HEK293T (cell line): Measurements from ENCODE around the gene ZNF684.
A peak's percentile ranks its signal among the peaks of the same experiment; 100 is the strongest.
"Not testable (repeated sequence)": the region's sequence is repeated elsewhere in the genome, so short reads cannot be mapped to it uniquely, and the experiment has no call there.

Experiments used
- CTCF ChIA-PET: fragments of 350-600 bp; formaldehyde crosslinking; extraction: SDS; loops from one replicate; lab custom pipeline; 2021; ENCODE audit warnings: antibody characterized with exemption, inconsistent platforms; lab: Yijun Ruan, JAX
- POLR2A ChIA-PET: fragments of 350-600 bp; formaldehyde crosslinking; extraction: SDS; loops from one replicate; lab custom pipeline; 2020; ENCODE audit warnings: antibody characterized with exemption, inconsistent platforms; lab: Yijun Ruan, JAX
- DNase-seq: peaks from one replicate; pipeline ENCODE4 v3.0.0; 2012; ENCODE audit warnings: mixed read lengths; ENCODE audit errors: extremely low spot score
- ARNT ChIP-seq: fragments of 450-650 bp; IDR thresholded peaks from 2 replicates; pipeline ENCODE4 v1.6.1; 2017; ENCODE audit warnings: mild to moderate bottlenecking
- BHLHE40 ChIP-seq: fragments of 450-650 bp; IDR thresholded peaks from 2 replicates; pipeline ENCODE4 v1.6.1; 2016; ENCODE audit warnings: mild to moderate bottlenecking, moderate library complexity, borderline replicate concordance
- CTBP1 ChIP-seq: fragments of 450-650 bp; IDR thresholded peaks from 2 replicates; pipeline ENCODE4 v1.6.1; 2016; ENCODE audit warnings: borderline replicate concordance
- ELF4 ChIP-seq: fragments of 450-650 bp; IDR thresholded peaks from 2 replicates; pipeline ENCODE4 v1.6.1; 2017; ENCODE audit warnings: antibody characterized with exemption
- FOXA1 ChIP-seq: fragments of 450-650 bp; IDR thresholded peaks from 2 replicates; pipeline ENCODE4 v1.6.1; 2016; ENCODE audit warnings: mild to moderate bottlenecking
- FOXK2 ChIP-seq: fragments of 450-650 bp; IDR thresholded peaks from 2 replicates; pipeline ENCODE4 v1.6.1; 2016; ENCODE audit warnings: mild to moderate bottlenecking
- FOXM1 ChIP-seq: fragments of 450-650 bp; IDR thresholded peaks from 2 replicates; pipeline ENCODE4 v1.6.1; 2017; ENCODE audit warnings: mild to moderate bottlenecking, borderline replicate concordance
- HDGF ChIP-seq: fragments of 450-650 bp; IDR thresholded peaks from 2 replicates; pipeline ENCODE4 v1.6.1; 2017; ENCODE audit warnings: antibody characterized with exemption, borderline replicate concordance
- L3MBTL2 ChIP-seq: fragments of 450-650 bp; conservative IDR thresholded peaks from 2 replicates; pipeline ENCODE4 v1.6.1; 2016; ENCODE audit warnings: mild to moderate bottlenecking
- LEF1 ChIP-seq: fragments of 450-650 bp; IDR thresholded peaks from 2 replicates; pipeline ENCODE4 v1.6.1; 2017; ENCODE audit warnings: mild to moderate bottlenecking, borderline replicate concordance
- NFRKB ChIP-seq: fragments of 450-650 bp; IDR thresholded peaks from 2 replicates; pipeline ENCODE4 v1.6.1; 2016; ENCODE audit warnings: mild to moderate bottlenecking, moderate library complexity
- SP1 ChIP-seq: fragments of 450-650 bp; IDR thresholded peaks from 2 replicates; pipeline ENCODE4 v1.6.1; 2017
- SUZ12 ChIP-seq: fragments of 450-650 bp; IDR thresholded peaks from 2 replicates; pipeline ENCODE4 v1.6.1; 2016; ENCODE audit warnings: mild to moderate bottlenecking
- TARDBP ChIP-seq: fragments of 450-650 bp; IDR thresholded peaks from 2 replicates; pipeline ENCODE4 v1.6.1; 2016
- ZNF384 ChIP-seq: fragments of 450-650 bp; IDR thresholded peaks from 2 replicates; pipeline ENCODE4 v1.6.1; 2016
- TF ChIP-seq, protein P1 (sequence below): fragments of 450-650 bp; IDR thresholded peaks from 2 replicates; pipeline ENCODE4 v1.6.1; 2016

The ZNF684 gene

DNA sequence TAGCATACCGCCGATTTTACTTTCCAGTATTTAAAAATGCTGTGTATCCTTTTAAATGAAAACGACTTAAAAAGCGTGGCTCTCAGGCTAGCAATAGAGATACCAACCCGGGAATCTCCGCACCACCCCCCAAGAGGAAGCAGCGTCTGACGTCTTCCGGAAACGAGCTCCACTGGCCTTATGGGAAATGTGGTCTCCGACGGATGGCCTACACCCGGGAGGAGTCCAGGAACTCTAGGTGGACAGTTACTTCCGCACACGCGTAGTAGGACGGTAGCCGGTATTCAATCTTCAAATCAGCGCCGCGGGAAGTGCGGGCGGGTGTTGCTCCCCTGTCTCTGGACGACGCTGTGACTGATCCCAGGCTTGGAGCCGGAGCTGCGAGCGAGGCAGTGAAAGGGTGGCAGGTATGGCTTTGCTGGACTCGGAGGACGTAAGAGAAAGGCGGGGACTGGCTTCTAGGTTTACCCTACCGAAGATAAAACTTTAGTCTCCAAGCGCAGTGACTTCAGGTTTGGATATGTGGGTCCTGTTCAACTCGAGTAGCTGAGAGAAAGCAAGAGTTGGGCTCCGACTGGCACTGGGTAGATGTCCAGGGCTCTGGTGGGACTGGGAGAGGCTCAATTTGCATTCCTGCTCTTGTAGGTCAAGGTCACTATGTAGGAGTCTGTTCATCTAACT is at the start of gene ZNF684:
Gene ZNF684 (plus strand): TSS at position 257 of the 681 bp plus-strand sequence. CDS start 1,530 bp downstream, outside the sequence.
- peak; percentile 91 for DNase-seq
- TF ChIP-seq ZNF384 (no peak), TARDBP (no peak), ELF4 (peak; percentile 78), HDGF (no peak), L3MBTL2 (peak; percentile 88), CTBP1 (no peak)
- POLR2A ChIA-PET: interaction anchor here (0.6 to 3.3 kb wide), 20 partner anchors 9 to 434 kb away, joined by 3 to 27 read pairs (median 4); partner anchors contain the start of genes CITED4, EXO5, ZFP69 and ZFP69B
- CTCF ChIA-PET: interaction anchor here (0.8 to 1.9 kb wide), 2 partner anchors 13 to 27 kb away, joined by 3 to 6 read pairs; no protein-coding TSS in a partner anchor

- POLR2A ChIA-PET: no interaction called here
- TF ChIP-seq LEF1: no peak
- no peak for TF ChIP-seq L3MBTL2
- TF ChIP-seq NFRKB: no peak
- TF ChIP-seq HDGF: no peak
- TF ChIP-seq FOXM1: no peak
- no peak for TF ChIP-seq ZNF384
- TF ChIP-seq ELF4: no peak
- TF ChIP-seq CTBP1: no peak
- TF ChIP-seq FOXK2: no peak
- TF ChIP-seq, protein P1, sequence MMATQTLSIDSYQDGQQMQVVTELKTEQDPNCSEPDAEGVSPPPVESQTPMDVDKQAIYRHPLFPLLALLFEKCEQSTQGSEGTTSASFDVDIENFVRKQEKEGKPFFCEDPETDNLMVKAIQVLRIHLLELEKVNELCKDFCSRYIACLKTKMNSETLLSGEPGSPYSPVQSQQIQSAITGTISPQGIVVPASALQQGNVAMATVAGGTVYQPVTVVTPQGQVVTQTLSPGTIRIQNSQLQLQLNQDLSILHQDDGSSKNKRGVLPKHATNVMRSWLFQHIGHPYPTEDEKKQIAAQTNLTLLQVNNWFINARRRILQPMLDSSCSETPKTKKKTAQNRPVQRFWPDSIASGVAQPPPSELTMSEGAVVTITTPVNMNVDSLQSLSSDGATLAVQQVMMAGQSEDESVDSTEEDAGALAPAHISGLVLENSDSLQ: no peak
- TF ChIP-seq BHLHE40: no peak
- no peak for TF ChIP-seq SP1
- TF ChIP-seq FOXA1: no peak
- TF ChIP-seq ARNT: no peak
- no peak for TF ChIP-seq TARDBP
- no peak for TF ChIP-seq SUZ12
- CTCF ChIA-PET: no interaction called here
Observed at GRCh38 chr1:40495315-40495903, 36.0 kb upstream of the ZNF684 start.

DNA sequence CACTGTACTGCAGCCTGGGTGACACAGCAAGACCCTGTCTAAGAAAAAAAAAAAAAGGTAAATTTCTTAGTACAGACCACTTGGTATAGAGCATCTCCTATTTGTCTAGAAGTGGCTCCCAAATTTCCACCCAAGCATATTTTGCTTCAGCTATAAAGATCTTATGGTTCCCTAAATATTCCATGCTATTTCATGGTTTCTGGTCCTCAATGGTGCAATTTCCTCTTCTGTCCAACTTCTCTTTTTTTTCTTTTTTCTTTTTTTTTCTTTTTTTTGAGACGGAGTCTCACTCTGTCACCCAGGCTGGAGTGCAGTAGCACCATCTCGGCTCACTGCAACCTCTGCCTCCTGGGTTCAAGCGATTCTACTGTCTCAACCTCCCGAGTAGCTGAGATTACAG is 28.8 kb upstream of the ZNF684 start:
- CTCF ChIA-PET, DNase-seq, POLR2A ChIA-PET: not testable (repeated sequence)

More at GRCh38 chr1:40495315-40495903, 36.0 kb upstream of the ZNF684 start:
- DNase-seq: no peak

DNA sequence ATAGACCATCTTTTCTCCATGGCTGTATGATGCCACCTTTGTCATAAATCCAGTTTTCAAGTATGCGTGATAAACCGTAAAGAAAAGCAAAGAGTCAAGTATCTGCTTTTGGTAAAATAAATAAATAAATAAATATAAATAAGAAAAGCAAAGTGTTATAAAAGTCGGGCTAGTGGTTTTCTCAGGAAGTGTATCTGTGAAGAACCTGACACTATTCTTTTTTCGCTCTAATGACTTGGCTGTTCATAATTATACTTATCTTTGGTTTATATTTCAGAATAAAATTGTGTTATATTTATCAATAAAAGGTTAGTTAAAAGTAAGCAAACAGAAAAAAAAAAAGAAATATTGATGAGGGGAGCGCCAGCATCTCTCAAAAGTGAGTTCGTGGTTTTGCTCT is 23.5 kb upstream of the ZNF684 start:
- ChIA-PET POLR2A (interaction anchor here (0.6 to 2.5 kb wide), 7 partner anchors 8 to 409 kb away, joined by 3 to 27 read pairs (median 4); partner anchors contain the start of genes ZFP69, ZFP69B and ZNF684), CTCF (no interaction called here)
- TF ChIP-seq SP1 (no peak), NFRKB (no peak), FOXA1 (no peak), TARDBP (no peak), LEF1 (no peak), ELF4 (no peak), ZNF384 (no peak), L3MBTL2 (no peak), CTBP1 (no peak)
- TF ChIP-seq, protein P1: no peak
- DNase-seq: no peak

GRCh38 chr1:40508375-40509341 is 22.8 kb upstream of the ZNF684 start, which contains the start of gene EXO5:
Gene EXO5 (plus strand): TSS chr1:40508767. CDS start chr1:40514545, 5,778 bp downstream.
- TF ChIP-seq FOXK2 (no peak), L3MBTL2 (peak; percentile 87)
- CTCF ChIA-PET: no interaction called here
- peak; percentile 51 for DNase-seq
- POLR2A ChIA-PET: interaction anchor here (0.5 to 2.5 kb wide), 9 partner anchors 8 to 135 kb away, joined by 3 to 27 read pairs (median 4); partner anchors contain the start of genes SMAP2, ZFP69, ZFP69B and ZNF684

DNA sequence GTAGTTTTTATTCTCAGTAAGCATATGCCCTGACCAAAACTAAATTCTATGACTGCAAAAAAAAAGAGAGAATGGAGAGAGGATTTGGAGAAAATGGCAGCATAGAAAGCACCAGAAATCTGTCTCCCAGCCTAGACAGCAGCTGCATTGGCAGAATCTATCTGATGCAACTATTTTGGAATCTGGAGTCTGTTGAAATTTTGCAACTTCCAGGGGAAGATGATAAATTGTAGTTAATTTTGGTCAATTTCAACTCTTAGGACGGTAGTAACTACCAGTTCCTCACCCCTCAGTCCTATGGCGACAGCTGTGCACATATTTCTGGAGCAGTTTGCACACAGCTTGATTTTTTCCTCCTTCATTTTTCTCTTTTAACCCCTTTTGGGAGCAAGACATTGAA is 11.9 kb upstream of the ZNF684 start:
- TF ChIP-seq CTBP1: no peak
- TF ChIP-seq HDGF: no peak
- TF ChIP-seq SUZ12: no peak
- TF ChIP-seq, protein P1: no peak
- no peak for TF ChIP-seq NFRKB
- no peak for TF ChIP-seq FOXM1
- TF ChIP-seq FOXA1: no peak
- no peak for TF ChIP-seq FOXK2
- TF ChIP-seq SP1: no peak
- POLR2A ChIA-PET: no interaction called here
- DNase-seq: no peak
- CTCF ChIA-PET: no interaction called here
